ENCODE results near the gene PGF. TPM values are rescaled to one million over a fixed set of nuclear protein-coding genes. Genes with fewer than 3 reads are reported as not detected.

PGF gene
- total RNA-seq, 1 donor from 2014 or later = 8.9 TPM

DNA sequence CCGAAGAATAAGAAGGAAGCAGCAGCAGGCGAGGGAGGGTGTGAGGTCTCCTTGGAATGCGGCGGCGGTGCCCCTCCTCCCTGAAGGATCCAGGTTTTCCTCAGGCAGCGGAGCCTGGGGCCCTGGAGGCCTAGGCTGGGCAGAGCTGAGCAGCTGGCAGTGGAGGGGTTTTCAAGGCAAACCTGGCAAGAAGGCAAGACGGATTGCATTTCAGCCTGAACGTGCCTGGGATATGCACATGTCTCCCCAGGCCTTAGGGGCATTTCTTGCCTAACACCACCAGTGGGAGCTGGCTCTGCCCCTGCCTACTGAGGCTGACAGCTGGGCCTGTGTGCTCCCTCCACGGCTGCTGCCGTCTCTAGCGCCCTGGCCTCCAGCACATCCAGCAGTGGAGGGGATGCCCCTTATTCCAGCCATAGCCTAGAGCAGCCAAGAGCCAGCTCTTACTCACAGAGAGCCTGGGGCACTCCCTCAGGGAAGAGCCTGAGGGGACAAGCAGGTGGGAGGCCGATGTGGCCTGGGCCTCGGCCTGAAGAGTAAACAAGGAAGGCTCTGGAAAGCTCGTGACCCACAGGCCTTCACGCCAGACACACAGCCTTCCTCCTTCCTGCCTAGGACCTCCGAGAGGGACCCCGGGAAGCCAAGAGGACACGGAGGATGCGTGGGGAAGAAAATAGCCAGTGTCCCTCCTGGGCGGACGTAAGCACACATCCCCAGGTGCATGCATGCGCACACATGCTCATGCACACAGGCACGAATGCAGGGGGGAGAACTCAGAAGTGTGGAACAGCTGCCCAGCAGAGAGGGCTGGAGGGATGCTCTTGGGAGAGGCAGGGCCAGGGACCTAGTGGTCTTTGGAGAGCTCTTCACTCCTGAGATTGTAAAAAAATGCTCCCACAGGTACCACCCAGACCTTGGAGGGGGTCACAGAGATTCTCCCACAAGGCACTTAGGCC lies 24.3 kb upstream of the PGF start:
- H3K4me1 ChIP-seq (ENCODE audit: control insufficient read depth in 3 of 3, insufficient read depth in 3 of 3, low read length in 3 of 3) = peaks cover 42 to 53% (median 52%) of the 10 kb centered on the region in 3 donors
- H3K27me3 ChIP-seq (ENCODE audit: control insufficient read depth in 3 of 3, insufficient read depth in 3 of 3, low read length in 3 of 3) = no peaks in the 10 kb centered on the region
- peak overlapping the region in 2 of 3 donors; percentile 18 to 60 for H3K9ac ChIP-seq (ENCODE audit: low read depth in 1 of 3, low read length in 3 of 3)
- H3K27ac ChIP-seq (ENCODE audit: low read depth, low read length) = peak overlapping the region; percentile 32
- H3K36me3 ChIP-seq (ENCODE audit: control insufficient read depth in 3 of 3, insufficient read depth in 3 of 3, low read length in 3 of 3) = no peaks in the 10 kb centered on the region
- no peak overlapping the region for H3K4me3 ChIP-seq (ENCODE audit: low read length in 3 of 3)
- no peaks in the 10 kb centered on the region for H3K9me3 ChIP-seq (ENCODE audit: control insufficient read depth in 3 of 3, low read length in 3 of 3)

DNA sequence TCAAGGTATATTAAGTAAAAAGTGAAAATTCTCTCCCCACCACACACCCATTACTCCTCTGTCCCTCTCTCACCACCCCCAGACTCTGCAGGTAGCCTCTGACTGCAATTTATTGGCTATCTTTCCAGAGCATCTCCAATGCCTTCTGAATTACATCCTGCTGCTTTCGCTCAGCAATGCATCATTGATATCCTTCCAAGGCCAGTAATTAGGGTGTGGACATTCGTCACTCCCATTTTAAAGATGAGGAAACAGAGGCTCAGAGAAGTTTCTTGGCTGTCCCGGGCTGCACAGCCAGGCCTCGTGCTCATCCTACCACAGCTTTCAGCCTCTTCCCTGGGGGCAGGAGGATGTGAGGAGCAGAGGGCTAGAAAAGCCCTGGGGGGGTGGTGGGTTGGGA lies 23.6 kb upstream of the PGF start:
- Histone ChIP-seq H3K4me1 (ENCODE audit: control insufficient read depth in 3 of 3, insufficient read depth in 3 of 3, low read length in 3 of 3) (peaks cover 47 to 59% (median 57%) of the 10 kb centered on the region in 3 donors), H3K9ac (ENCODE audit: low read depth in 1 of 3, low read length in 3 of 3) (peak overlapping the region in 1 of 3 donors; percentile 60), H3K36me3 (ENCODE audit: control insufficient read depth in 3 of 3, insufficient read depth in 3 of 3, low read length in 3 of 3) (no peaks in the 10 kb centered on the region), H3K27me3 (ENCODE audit: control insufficient read depth in 3 of 3, insufficient read depth in 3 of 3, low read length in 3 of 3) (no peaks in the 10 kb centered on the region), H3K4me3 (ENCODE audit: low read length in 3 of 3) (no peak overlapping the region), H3K9me3 (ENCODE audit: control insufficient read depth in 3 of 3, low read length in 3 of 3) (no peaks in the 10 kb centered on the region), H3K27ac (ENCODE audit: low read depth, low read length) (peak overlapping the region; percentile 32)

DNA sequence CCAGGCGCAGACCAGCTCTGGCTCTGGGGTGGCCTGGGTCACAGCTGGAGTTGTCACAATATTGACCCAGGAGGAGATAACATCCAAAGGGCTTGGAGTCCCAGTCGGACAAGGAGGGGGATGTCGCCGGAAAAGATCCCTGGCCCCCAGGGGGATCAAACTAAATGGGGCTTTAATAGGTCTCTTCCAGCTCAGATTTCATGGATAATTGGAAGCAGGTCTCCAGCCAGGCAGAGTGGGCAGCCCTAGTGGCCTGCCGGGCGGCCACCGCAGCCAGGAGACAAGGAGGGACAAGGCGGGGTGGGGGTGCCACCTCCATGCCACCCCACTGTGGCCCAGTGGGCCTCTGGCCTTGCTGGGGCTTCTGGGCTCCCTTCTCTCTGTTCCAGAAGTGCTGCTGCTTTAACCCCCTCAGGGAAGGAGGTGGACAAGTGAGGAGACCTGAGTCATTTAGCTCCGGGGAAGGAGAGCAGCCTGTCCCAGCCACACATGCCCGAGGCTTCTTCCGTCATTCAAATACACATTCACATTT lies 23.1 kb upstream of the PGF start:
- no peak overlapping the region for H3K27ac ChIP-seq (ENCODE audit: low read depth, low read length)
- no peaks in the 10 kb centered on the region for H3K36me3 ChIP-seq (ENCODE audit: control insufficient read depth in 3 of 3, insufficient read depth in 3 of 3, low read length in 3 of 3)
- H3K27me3 ChIP-seq (ENCODE audit: control insufficient read depth in 3 of 3, insufficient read depth in 3 of 3, low read length in 3 of 3) = no peaks in the 10 kb centered on the region
- H3K9ac ChIP-seq (ENCODE audit: low read depth in 1 of 3, low read length in 3 of 3) = no peak overlapping the region
- no peak overlapping the region for H3K4me3 ChIP-seq (ENCODE audit: low read length in 3 of 3)
- no peaks in the 10 kb centered on the region for H3K9me3 ChIP-seq (ENCODE audit: control insufficient read depth in 3 of 3, low read length in 3 of 3)
- peaks cover 53 to 64% (median 63%) of the 10 kb centered on the region in 3 donors for H3K4me1 ChIP-seq (ENCODE audit: control insufficient read depth in 3 of 3, insufficient read depth in 3 of 3, low read length in 3 of 3)

DNA sequence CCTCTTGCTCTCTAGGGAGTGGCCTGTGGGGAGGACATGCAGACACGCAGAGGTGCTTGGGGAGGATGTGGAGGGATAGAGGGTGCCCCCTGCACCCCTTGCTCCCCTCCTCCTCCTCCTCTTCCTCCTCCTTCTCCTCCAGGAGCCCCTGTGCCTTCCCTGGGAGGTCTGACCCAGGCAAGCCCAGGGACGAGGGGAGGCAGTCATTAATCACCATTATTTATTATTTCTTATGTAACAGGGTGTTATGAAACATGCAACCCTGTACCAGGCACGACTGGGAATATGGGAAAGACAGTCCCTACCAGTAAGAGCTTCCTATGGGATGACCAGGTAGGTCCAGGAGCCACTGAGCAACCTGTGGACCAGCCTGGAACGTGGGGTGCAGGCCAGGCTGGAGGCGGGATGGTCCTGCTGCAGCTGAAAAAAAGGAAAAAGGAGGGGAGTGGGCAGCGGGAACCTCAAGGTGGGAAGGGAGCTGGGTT lies 22.5 kb upstream of the PGF start:
- Histone ChIP-seq H3K27ac (ENCODE audit: low read depth, low read length) (no peak overlapping the region), H3K4me3 (ENCODE audit: low read length in 3 of 3) (no peak overlapping the region), H3K36me3 (ENCODE audit: control insufficient read depth in 3 of 3, insufficient read depth in 3 of 3, low read length in 3 of 3) (no peaks in the 10 kb centered on the region), H3K4me1 (ENCODE audit: control insufficient read depth in 3 of 3, insufficient read depth in 3 of 3, low read length in 3 of 3) (peaks cover 58 to 69% (median 67%) of the 10 kb centered on the region in 3 donors), H3K27me3 (ENCODE audit: control insufficient read depth in 3 of 3, insufficient read depth in 3 of 3, low read length in 3 of 3) (no peaks in the 10 kb centered on the region), H3K9ac (ENCODE audit: low read depth in 1 of 3, low read length in 3 of 3) (no peak overlapping the region), H3K9me3 (ENCODE audit: control insufficient read depth in 3 of 3, low read length in 3 of 3) (no peaks in the 10 kb centered on the region)

DNA sequence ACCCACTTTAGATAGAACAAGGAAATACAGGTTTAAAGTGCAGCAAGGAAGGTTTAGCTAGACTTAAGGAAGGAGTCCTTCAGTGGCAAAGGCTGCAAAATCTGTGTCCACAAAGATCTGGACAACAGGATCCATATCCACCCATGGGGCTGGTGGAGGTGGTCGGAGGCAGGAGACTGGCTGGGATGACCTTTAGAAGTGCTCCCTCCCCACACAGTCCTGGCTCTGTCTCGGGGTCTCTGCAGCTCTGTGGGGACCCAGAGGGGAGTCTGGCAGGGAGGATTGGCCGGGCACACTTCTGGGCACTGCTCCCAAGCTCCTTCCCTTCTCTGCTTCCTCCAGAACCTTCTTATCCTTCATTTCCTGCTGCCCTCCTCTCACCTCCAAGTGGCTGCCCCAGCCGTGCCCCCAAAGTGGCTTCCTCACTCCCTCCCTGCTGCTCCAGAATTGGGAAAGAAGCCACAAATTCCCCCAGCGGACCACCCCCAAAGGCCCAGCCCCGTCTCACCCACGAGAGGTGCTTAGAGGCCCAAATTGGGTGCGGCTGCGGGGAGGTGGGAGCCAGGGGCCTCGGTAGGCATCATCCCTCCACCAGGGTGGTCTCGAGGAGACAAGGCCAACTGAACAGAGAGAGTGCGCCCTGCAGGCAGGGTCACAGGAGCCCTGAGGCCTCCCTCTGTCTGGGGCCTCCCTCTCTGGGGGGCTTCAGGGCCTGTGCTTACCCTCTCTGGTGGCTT lies 21.9 kb upstream of the PGF start:
- H3K27ac ChIP-seq (ENCODE audit: low read depth, low read length) = no peak overlapping the region
- H3K9ac ChIP-seq (ENCODE audit: low read depth in 1 of 3, low read length in 3 of 3) = no peak overlapping the region
- peaks cover 59 to 73% (median 69%) of the 10 kb centered on the region in 3 donors for H3K4me1 ChIP-seq (ENCODE audit: control insufficient read depth in 3 of 3, insufficient read depth in 3 of 3, low read length in 3 of 3)
- no peak overlapping the region for H3K4me3 ChIP-seq (ENCODE audit: low read length in 3 of 3)
- H3K9me3 ChIP-seq (ENCODE audit: control insufficient read depth in 3 of 3, low read length in 3 of 3) = no peaks in the 10 kb centered on the region
- H3K27me3 ChIP-seq (ENCODE audit: control insufficient read depth in 3 of 3, insufficient read depth in 3 of 3, low read length in 3 of 3) = no peaks in the 10 kb centered on the region
- no peaks in the 10 kb centered on the region for H3K36me3 ChIP-seq (ENCODE audit: control insufficient read depth in 3 of 3, insufficient read depth in 3 of 3, low read length in 3 of 3)

DNA sequence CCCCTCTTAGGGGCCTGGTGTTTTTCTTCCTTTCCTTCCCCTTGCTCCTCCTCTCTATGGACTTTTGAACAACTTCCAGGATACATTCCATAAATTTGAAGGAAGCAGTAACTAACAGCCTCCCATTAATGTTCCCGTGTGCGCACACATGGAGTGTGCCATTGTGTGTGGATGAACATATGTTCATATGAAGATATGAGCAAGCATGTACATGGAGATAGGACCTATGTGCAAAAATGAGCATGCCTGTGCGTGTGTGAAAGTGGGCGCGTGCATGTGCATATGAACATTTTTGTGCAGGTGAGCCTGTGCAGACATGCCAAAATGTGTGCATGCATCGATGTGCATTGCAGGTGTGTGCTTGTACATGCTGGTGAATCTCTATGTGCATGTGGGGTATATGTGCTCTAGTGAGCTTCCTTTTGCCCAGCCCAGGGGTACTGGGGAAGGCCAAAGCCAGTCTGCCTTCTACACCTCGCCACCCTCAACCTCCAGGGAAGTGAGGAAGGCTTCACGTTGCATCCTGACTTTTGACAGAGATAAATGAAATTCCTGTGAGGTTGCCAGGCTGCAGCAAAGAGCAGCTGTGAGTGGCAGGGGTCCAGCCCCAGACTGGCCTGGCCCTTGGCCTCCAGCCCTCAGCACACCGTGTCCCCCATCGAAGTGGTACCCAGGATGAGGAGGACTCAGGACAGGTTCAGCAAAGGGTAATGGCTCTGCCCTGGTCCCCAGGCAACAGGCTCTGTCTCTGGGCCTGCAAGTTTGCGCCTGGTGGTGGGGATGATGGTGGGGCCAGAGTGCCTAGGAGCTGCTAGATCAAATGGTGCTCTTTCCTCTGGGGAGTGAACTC lies 21.1 kb upstream of the PGF start:
- Histone ChIP-seq H3K4me3 (ENCODE audit: low read length in 3 of 3) (no peak overlapping the region), H3K9ac (ENCODE audit: low read depth in 1 of 3, low read length in 3 of 3) (no peak overlapping the region), H3K4me1 (ENCODE audit: control insufficient read depth in 3 of 3, insufficient read depth in 3 of 3, low read length in 3 of 3) (peaks cover 53 to 67% (median 66%) of the 10 kb centered on the region in 3 donors), H3K27ac (ENCODE audit: low read depth, low read length) (no peak overlapping the region), H3K9me3 (ENCODE audit: control insufficient read depth in 3 of 3, low read length in 3 of 3) (no peaks in the 10 kb centered on the region), H3K36me3 (ENCODE audit: control insufficient read depth in 3 of 3, insufficient read depth in 3 of 3, low read length in 3 of 3) (no peaks in the 10 kb centered on the region), H3K27me3 (ENCODE audit: control insufficient read depth in 3 of 3, insufficient read depth in 3 of 3, low read length in 3 of 3) (no peaks in the 10 kb centered on the region)

DNA sequence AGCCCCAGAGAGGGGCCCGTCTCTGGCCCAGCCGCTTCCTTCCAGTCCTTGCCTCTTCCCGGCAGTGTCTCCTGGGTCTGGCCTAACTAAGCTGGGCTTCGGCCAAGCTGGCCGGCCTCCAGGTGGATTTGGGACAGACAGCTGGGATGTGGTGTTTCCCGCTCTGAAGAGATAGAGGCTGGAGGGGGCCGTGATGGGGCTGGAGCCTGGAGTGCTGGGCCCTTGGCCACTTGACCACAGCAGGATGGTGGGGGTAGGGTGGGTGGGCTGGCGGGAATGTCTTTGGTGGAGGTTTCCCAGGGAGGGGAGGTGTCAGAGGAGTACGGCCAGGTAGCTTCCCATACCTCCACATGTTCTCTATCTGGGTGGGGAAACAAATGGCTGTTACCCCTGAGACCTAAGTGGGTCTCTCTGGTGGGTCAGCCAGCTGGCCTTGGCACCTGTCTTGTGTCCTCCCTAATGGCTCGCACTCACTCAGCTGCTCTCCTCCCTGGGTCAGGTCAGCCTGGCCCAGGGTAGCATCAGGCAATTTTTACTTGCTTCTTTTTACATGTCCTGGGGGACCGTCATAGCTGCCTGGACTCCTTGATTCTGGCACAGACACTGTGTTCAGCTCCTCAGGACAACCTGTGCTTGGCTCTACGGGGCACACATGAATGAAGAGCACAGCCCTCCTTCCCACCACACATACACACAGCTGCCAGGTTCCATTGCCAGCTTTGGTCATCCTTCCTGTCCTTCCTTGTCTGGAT lies 19.8 kb upstream of the PGF start:
- H3K36me3 ChIP-seq (ENCODE audit: control insufficient read depth in 3 of 3, insufficient read depth in 3 of 3, low read length in 3 of 3) = no peaks in the 10 kb centered on the region
- no peaks in the 10 kb centered on the region for H3K9me3 ChIP-seq (ENCODE audit: control insufficient read depth in 3 of 3, low read length in 3 of 3)
- no peaks in the 10 kb centered on the region for H3K27me3 ChIP-seq (ENCODE audit: control insufficient read depth in 3 of 3, insufficient read depth in 3 of 3, low read length in 3 of 3)
- no peak overlapping the region for H3K4me3 ChIP-seq (ENCODE audit: low read length in 3 of 3)
- no peak overlapping the region for H3K9ac ChIP-seq (ENCODE audit: low read depth in 1 of 3, low read length in 3 of 3)
- H3K4me1 ChIP-seq (ENCODE audit: control insufficient read depth in 3 of 3, insufficient read depth in 3 of 3, low read length in 3 of 3) = peaks cover 40 to 55% (median 53%) of the 10 kb centered on the region in 3 donors
- H3K27ac ChIP-seq (ENCODE audit: low read depth, low read length) = peak overlapping the region; percentile 48

DNA sequence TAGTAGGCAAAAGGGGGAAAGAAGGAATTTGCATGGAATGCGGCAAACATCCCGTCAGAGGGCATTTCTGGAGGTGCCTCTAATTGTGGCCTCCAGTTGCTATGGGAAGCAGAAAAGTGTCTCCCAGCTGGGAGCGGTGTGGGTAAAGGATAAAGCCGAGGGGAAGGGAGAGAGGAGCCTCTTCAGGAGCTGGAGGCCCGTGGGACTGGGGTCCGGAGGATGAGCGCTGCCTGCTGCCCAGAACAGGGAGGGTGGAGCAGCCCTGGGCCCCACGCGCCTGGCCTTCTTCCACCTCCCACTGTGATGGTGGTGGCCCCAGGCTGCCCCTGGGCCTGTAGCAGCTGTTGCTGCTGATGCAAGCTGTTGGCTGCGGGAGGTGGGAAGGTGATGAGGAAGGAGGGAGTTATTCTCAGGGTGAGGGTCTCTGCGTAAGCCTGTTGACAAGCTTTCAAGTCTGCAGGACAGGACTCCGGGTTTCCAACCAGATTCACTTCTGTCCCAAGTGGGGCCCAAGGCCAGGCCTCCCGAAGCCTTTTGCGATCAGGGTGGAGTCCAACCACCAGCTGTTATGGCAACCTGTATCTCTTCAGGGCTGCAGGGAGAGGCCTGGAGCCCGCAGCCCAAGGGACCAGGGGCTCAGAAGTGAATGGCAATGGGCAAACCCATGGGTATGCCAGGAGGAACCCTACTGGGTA lies 19.1 kb upstream of the PGF start:
- no peak overlapping the region for H3K4me3 ChIP-seq (ENCODE audit: low read length in 3 of 3)
- peaks cover 33 to 48% (median 46%) of the 10 kb centered on the region in 3 donors for H3K4me1 ChIP-seq (ENCODE audit: control insufficient read depth in 3 of 3, insufficient read depth in 3 of 3, low read length in 3 of 3)
- H3K9me3 ChIP-seq (ENCODE audit: control insufficient read depth in 3 of 3, low read length in 3 of 3) = no peaks in the 10 kb centered on the region
- peak overlapping the region; percentile 48 for H3K27ac ChIP-seq (ENCODE audit: low read depth, low read length)
- no peaks in the 10 kb centered on the region for H3K27me3 ChIP-seq (ENCODE audit: control insufficient read depth in 3 of 3, insufficient read depth in 3 of 3, low read length in 3 of 3)
- H3K9ac ChIP-seq (ENCODE audit: low read depth in 1 of 3, low read length in 3 of 3) = peak overlapping the region in 1 of 3 donors; percentile 8
- no peaks in the 10 kb centered on the region for H3K36me3 ChIP-seq (ENCODE audit: control insufficient read depth in 3 of 3, insufficient read depth in 3 of 3, low read length in 3 of 3)

All from skeletal muscle tissue (tissue), 4 donors.